HG03045 (cell line): Measurements from ENCODE around the gene RELN.
"Not testable (repeated sequence)": the region's sequence is repeated elsewhere in the genome, so short reads cannot be mapped to it uniquely, and the experiment has no call there.

ENCODE experiments used
- ATAC-seq: cut with Tn5 transposase; IDR thresholded peaks from one replicate; pipeline ENCODE4 v1.9.1; 2021; ENCODE audit warnings: mild to moderate bottlenecking, moderate library complexity; ENCODE audit not compliant: unreplicated experiment

RELN gene

GRCh38 chr7:103947026-103947655 lies 42.3 kb downstream of the RELN start:
- ATAC-seq = no peak

- ATAC-seq = no peak
These were observed 45.1 kb downstream of the RELN start for GRCh38 chr7:103944230-103944900.

GRCh38 chr7:103941976-103942375 lies 47.5 kb downstream of the RELN start:
- ATAC-seq = no peak

GRCh38 chr7:103940382-103941268 lies 48.8 kb downstream of the RELN start:
- no peak for ATAC-seq

- ATAC-seq = no peak
These were observed 51.8 kb downstream of the RELN start for GRCh38 chr7:103937680-103938079.

GRCh38 chr7:103936558-103936957 lies 52.9 kb downstream of the RELN start:
- ATAC-seq = no peak

- no peak for ATAC-seq
These were observed 55.0 kb downstream of the RELN start for GRCh38 chr7:103934508-103934907.

GRCh38 chr7:103932389-103932788 lies 57.1 kb downstream of the RELN start:
- ATAC-seq = no peak

- no peak for ATAC-seq
These were observed 59.6 kb downstream of the RELN start for GRCh38 chr7:103929901-103930311.

- no peak for ATAC-seq
These were observed 60.9 kb downstream of the RELN start for GRCh38 chr7:103928581-103928980.

- ATAC-seq = no peak
These were observed 65.3 kb downstream of the RELN start for GRCh38 chr7:103924184-103924583.

- no peak for ATAC-seq
These were observed 67.1 kb downstream of the RELN start for GRCh38 chr7:103922407-103922806.

GRCh38 chr7:103921692-103922091 lies 67.8 kb downstream of the RELN start:
- ATAC-seq = no peak

- ATAC-seq = no peak
These were observed 70.1 kb downstream of the RELN start for GRCh38 chr7:103919272-103919868.

GRCh38 chr7:103918631-103919271 lies 70.7 kb downstream of the RELN start:
- no peak for ATAC-seq

GRCh38 chr7:103915680-103916357 lies 73.6 kb downstream of the RELN start:
- ATAC-seq = no peak

GRCh38 chr7:103914147-103914899 lies 75.1 kb downstream of the RELN start:
- ATAC-seq = no peak

- no peak for ATAC-seq
These were observed 76.4 kb downstream of the RELN start for GRCh38 chr7:103912891-103913605.

GRCh38 chr7:103911015-103911414 lies 78.4 kb downstream of the RELN start:
- ATAC-seq = not testable (repeated sequence)
